HL-60 (cell line): Measurements from ENCODE around the gene TOB1.

Source experiments
- DNase-seq, 2 experiments: peaks; one replicate each; pipeline ENCODE4 v3.0.0-alpha.2; 2010 to 2020; ENCODE audit warnings: low read depth in 1 of 2, low spot score in 1 of 2
- H3K27ac ChIP-seq: fragments of 250-450 bp; sonication (Bioruptor Pico); replicated peaks from 2 replicates; pipeline ENCODE4 v1.5.1; 2020; ENCODE audit warnings: mild to moderate bottlenecking, moderate library complexity
- H3K27me3 ChIP-seq: fragments of 250-450 bp; sonication (Bioruptor Pico); 2 replicates; pipeline ENCODE4 v1.5.1; 2021; ENCODE audit warnings: mild to moderate bottlenecking, moderate library complexity; ENCODE audit not compliant: insufficient read depth, poor library complexity, severe bottlenecking
- H3K4me3 ChIP-seq: replicated peaks from 2 replicates; pipeline ENCODE4 v1.5.1; 2011; ENCODE audit warnings: mild to moderate bottlenecking, control low read depth, low read length; ENCODE audit not compliant: insufficient read depth
- CTCF ChIP-seq: IDR thresholded peaks from one replicate; pipeline ENCODE4 v1.5.1; 2011; ENCODE audit warnings: low read length, control low read depth, inconsistent platforms; ENCODE audit not compliant: insufficient read depth
- GABPA ChIP-seq: IDR thresholded peaks from 2 replicates; pipeline ENCODE4 v1.6.1; 2012; ENCODE audit warnings: low read depth
- POLR2AphosphoS5 ChIP-seq: IDR thresholded peaks from 2 replicates; pipeline ENCODE4 v1.6.1; 2012; ENCODE audit warnings: low read depth
- REST ChIP-seq: IDR thresholded peaks from 2 replicates; pipeline ENCODE4 v1.6.1; 2012; ENCODE audit warnings: low read depth; ENCODE audit not compliant: insufficient replicate concordance
- SPI1 ChIP-seq: IDR thresholded peaks from 2 replicates; pipeline ENCODE4 v1.6.1; 2012; ENCODE audit warnings: low read depth, mild to moderate bottlenecking, borderline replicate concordance

TOB1 gene

GRCh38 chr17:50904518-50905459, 38.6 kb upstream of the TOB1 start:
- H3K4me3 ChIP-seq, result no peak overlapping the region
- H3K27ac ChIP-seq, result no peak overlapping the region
- no peak for TF ChIP-seq GABPA
- no peaks in the 10 kb centered on the region for H3K27me3 ChIP-seq
- no peak for DNase-seq

GRCh38 chr17:50903604-50904517, 37.7 kb upstream of the TOB1 start:
- H3K27me3 ChIP-seq, result no peaks in the 10 kb centered on the region
- DNase-seq, result no peak
- no peak overlapping the region for H3K27ac ChIP-seq
- H3K4me3 ChIP-seq, result no peak overlapping the region
- TF ChIP-seq SPI1, result no peak
- no peak for TF ChIP-seq REST
- TF ChIP-seq CTCF, result no peak
- no peak for TF ChIP-seq GABPA
- no peak for TF ChIP-seq POLR2AphosphoS5

GRCh38 chr17:50902372-50903353, 36.5 kb upstream of the TOB1 start:
- Histone ChIP-seq H3K4me3 (no peak overlapping the region), H3K27me3 (no peaks in the 10 kb centered on the region), H3K27ac (no peak overlapping the region)
- TF ChIP-seq CTCF (no peak), SPI1 (no peak), REST (no peak), GABPA (no peak), POLR2AphosphoS5 (no peak)
- DNase-seq, result no peak
